ENCODE data around the gene ERP27.

- TF ChIP-seq CTCF (IDR thresholded peaks at IDR 0.05) (no peak), EZH2phosphoT487 (IDR thresholded peaks at IDR 0.05; ENCODE audit: borderline replicate concordance, low read depth) (no peak), MXI1 (IDR thresholded peaks at IDR 0.05; ENCODE audit: low read depth, low read length) (no peak), EP300 (IDR thresholded peaks at IDR 0.05; ENCODE audit: borderline replicate concordance in 1 of 2, low read depth in 1 of 2, low read length in 1 of 2) (no peak), TEAD4 (IDR thresholded peaks at IDR 0.05; ENCODE audit: borderline replicate concordance, insufficient read depth) (no peak), MAX (IDR thresholded peaks at IDR 0.05; ENCODE audit: low read depth) (no peak), TAF1 (IDR thresholded peaks at IDR 0.05; ENCODE audit: borderline replicate concordance, low read depth, low read length) (no peak), TCF12 (IDR thresholded peaks at IDR 0.05) (no peak), REST (IDR thresholded peaks at IDR 0.05; ENCODE audit: low read depth, low read length) (no peak)
Observed at GRCh38 chr12:14949631-14950030, 11.3 kb upstream of the ERP27 start.
